Naive thymus-derived CD4-positive, alpha-beta T cell (primary cell): ENCODE data around the gene FPR2. TPM values are rescaled to one million over a fixed set of nuclear protein-coding genes. Genes with fewer than 3 reads are reported as not detected.
"Not testable (repeated sequence)": the region's sequence is repeated elsewhere in the genome, so short reads cannot be mapped to it uniquely, and the experiment has no call there.

Source experiments
- ATAC-seq: fragments of 150-1000 bp; cut with Tn5 transposase; 2 replicates; pipeline ENCODE4 v1.10.0; 2021; ENCODE audit warnings: mild to moderate bottlenecking, moderate library complexity
- CTCF ChIA-PET: fragments of 350-600 bp; sonication (Branson Sonifier 250); formaldehyde crosslinking; loops from one replicate; lab custom pipeline; 2021; ENCODE audit warnings: antibody characterized with exemption; lab: Charles Lee
- POLR2A ChIA-PET: fragments of 350-600 bp; sonication (Branson Sonifier 250); formaldehyde crosslinking; loops from one replicate; lab custom pipeline; 2021; ENCODE audit warnings: antibody characterized with exemption, inconsistent platforms; lab: Charles Lee
- DNase-seq, 9 donors: peaks; one replicate each; pipeline versions ENCODE4 v3.0.0 to v3.0.0-alpha.2; 2020 to 2022; ENCODE audit warnings: mixed read lengths in 1 of 9
- H3K27ac ChIP-seq: one replicate; pipeline ENCODE4 v1.7.0; 2013; ENCODE audit warnings: mild to moderate bottlenecking, low read depth, low read length, moderate library complexity
- H3K27me3 ChIP-seq, 2 donors: one replicate each; pipeline ENCODE4 v1.7.0; 2013; ENCODE audit warnings: low read length in 2 of 2, mild to moderate bottlenecking in 2 of 2, moderate library complexity in 2 of 2; ENCODE audit not compliant: control insufficient read depth in 2 of 2, insufficient read depth in 2 of 2
- H3K36me3 ChIP-seq, 3 experiments: 1 replicate in 2 of 3; 2 replicates in 1 of 3; pipeline ENCODE4 v1.7.0; 2013; ENCODE audit warnings: low read length in 3 of 3, mild to moderate bottlenecking in 3 of 3, moderate library complexity in 1 of 3; ENCODE audit not compliant: insufficient read depth in 3 of 3, control insufficient read depth in 2 of 3
- H3K4me1 ChIP-seq, 2 donors: one replicate each; pipeline ENCODE4 v1.7.0; 2013; ENCODE audit warnings: low read length in 2 of 2, mild to moderate bottlenecking in 2 of 2, moderate library complexity in 1 of 2; ENCODE audit not compliant: control insufficient read depth in 2 of 2, insufficient read depth in 2 of 2
- H3K4me3 ChIP-seq: 2 replicates; pipeline ENCODE4 v1.7.0; 2013; ENCODE audit warnings: mild to moderate bottlenecking, low read length
- H3K9me3 ChIP-seq, 3 experiments: 1 replicate in 2 of 3; 2 replicates in 1 of 3; pipeline ENCODE4 v1.7.0; 2013; ENCODE audit warnings: low read length in 3 of 3; ENCODE audit not compliant: control insufficient read depth in 2 of 3
- H3K27ac Mint-ChIP-seq, 9 donors: one replicate each; pipeline ENCODE4 v1.8.0; 2020 to 2022; ENCODE audit warnings: mixed read lengths in 9 of 9, mild to moderate bottlenecking in 8 of 9, moderate library complexity in 5 of 9, inconsistent platforms in 2 of 9
- H3K27me3 Mint-ChIP-seq, 5 donors: one replicate each; pipeline ENCODE4 v1.8.0; 2021 to 2022; ENCODE audit warnings: mixed read lengths in 5 of 5, mild to moderate bottlenecking in 1 of 5
- H3K36me3 Mint-ChIP-seq, 5 donors: one replicate each; pipeline ENCODE4 v1.8.0; 2020 to 2022; ENCODE audit warnings: mixed read lengths in 5 of 5, mild to moderate bottlenecking in 3 of 5, inconsistent platforms in 1 of 5
- H3K4me1 Mint-ChIP-seq, 7 donors: one replicate each; pipeline ENCODE4 v1.8.0; 2020 to 2022; ENCODE audit warnings: mixed read lengths in 7 of 7, mild to moderate bottlenecking in 3 of 7, inconsistent platforms in 1 of 7
- H3K4me3 Mint-ChIP-seq, 10 donors: one replicate each; pipeline ENCODE4 v1.8.0; 2020 to 2022; ENCODE audit warnings: mild to moderate bottlenecking in 10 of 10, mixed read lengths in 10 of 10, moderate library complexity in 6 of 10, inconsistent platforms in 2 of 10
- H3K9me3 Mint-ChIP-seq, 11 donors: one replicate each; pipeline ENCODE4 v1.8.0; 2020 to 2022; ENCODE audit warnings: mixed read lengths in 11 of 11, mild to moderate bottlenecking in 4 of 11, inconsistent platforms in 1 of 11, moderate library complexity in 1 of 11
- intact Hi-C, 2 donors: fragments of 100-400 bp; cut with micrococcal nuclease; formaldehyde crosslinking; loops; one replicate each; pipeline ENCODE4 v1.15.1; 2023
- polyA plus RNA-seq, 2 donors: library from polyadenylated mRNA; unstranded; fragments of 300-500 nt; fragmentation: Illumina TruSeq; gene quantifications; one replicate each; pipeline ENCODE4 v1.2.3, GENCODE V29; 2021
- total RNA-seq, 6 experiments: library from RNA in 5 of 6; stranded (reverse) in 5 of 6; gene quantifications; 1 replicate in 5 of 6; 2 replicates in 1 of 6; pipeline ENCODE4 v1.2.3 and lab custom pipeline; 2021 to 2026

FPR2 gene
- total and polyA plus RNA-seq, 7 experiments from 2014 or later, result 0.16 to 7.9 TPM; not detected in 5

DNA sequence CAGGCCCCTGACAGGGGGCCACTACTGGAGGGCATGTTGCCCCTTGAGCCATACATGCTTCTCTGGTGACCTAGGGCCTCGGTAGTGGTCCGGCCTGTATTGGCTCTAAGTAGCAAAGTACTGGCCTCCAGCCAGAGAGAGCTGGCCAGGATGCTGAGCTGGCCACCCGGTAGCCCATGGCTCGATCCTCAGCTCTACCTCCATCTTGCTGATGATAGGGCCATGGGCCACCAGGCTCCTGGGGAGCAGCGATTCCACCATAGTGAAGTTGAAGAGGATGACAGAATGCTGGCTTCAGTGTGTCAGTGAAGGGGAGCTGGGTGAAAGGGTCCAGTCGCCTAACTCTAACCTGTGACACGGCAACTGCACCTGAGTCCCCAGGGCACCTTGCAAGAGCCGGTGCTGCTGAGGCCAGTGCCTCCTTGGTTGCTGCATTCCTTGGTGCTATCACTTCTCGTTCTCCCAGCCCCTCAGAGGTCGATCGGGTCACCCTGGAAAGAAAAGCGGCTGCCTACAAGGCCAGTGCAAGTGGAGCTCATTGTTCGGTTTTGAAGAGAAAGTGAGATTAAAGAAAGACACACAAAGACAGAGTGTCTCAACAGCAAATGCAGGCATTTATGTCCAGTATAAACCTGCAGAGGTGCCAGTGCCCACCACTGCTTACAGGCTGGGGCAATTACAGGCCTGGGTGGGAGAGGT, 38.9 kb downstream of the FPR2 start:
- H3K9me3 ChIP-seq, result no peaks in the 10 kb centered on the region
- intact Hi-C loops, result no loop called here
- Mint-ChIP-seq H3K4me3 (no peak overlapping the region), H3K27ac (no peak overlapping the region), H3K4me1 (peaks cover 0 to 3% (median 0%) of the 10 kb centered on the region in 7 donors), H3K36me3 (peaks cover 0 to 16% (median 4%) of the 10 kb centered on the region in 5 donors), H3K9me3 (peaks cover 9 to 68% (median 14%) of the 10 kb centered on the region in 11 donors), H3K27me3 (peaks cover 0 to 41% (median 30%) of the 10 kb centered on the region in 5 donors)
- ATAC-seq (no peak), DNase-seq (no peak)
- ChIA-PET POLR2A (no interaction called here), CTCF (no interaction called here)
- no peaks in the 10 kb centered on the region for H3K36me3 ChIP-seq
- no peaks in the 10 kb centered on the region for H3K27me3 ChIP-seq
- H3K4me1 ChIP-seq, result no peaks in the 10 kb centered on the region
- H3K4me3 ChIP-seq, result no peak overlapping the region
- H3K27ac ChIP-seq, result no peak overlapping the region

DNA sequence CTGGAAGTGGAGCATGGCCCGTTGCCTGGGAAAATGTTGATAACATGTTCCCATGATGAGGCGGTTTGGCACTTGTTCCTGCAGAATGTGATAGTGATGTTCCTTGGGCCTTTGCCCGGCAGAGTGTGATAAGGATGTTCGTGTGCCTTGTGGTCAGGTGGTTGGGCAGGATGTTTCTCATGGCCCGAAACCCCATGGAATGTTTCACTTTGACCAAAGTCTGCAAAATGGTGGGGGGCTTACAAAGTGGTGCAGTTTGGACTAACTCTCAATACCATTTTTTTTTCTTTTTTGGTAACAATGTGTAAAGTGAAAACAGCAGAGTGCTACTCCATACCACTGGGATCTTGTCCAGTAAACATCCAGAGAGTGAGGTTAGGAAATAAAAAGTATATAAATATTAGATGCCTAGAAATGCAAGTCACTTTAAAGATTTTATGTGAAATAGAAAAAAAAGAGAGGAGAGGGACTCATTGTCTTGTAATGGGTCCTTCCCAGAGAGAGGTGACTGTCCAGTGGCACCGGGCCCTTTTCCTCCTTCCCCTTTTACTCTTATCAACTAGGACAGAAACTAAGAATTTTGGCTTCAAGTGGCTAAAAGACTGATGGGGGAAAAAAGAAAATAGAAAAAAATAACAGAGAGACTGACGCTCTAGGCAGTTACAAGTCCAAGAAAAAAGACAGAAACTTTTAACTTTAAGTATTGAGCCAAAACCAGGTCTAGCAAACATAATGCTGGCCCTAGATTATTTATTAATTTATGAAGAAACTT, 39.7 kb downstream of the FPR2 start:
- ChIA-PET CTCF (no interaction called here), POLR2A (no interaction called here)
- ATAC-seq (no peak), DNase-seq (no peak)
- H3K9me3 ChIP-seq, result no peaks in the 10 kb centered on the region
- Mint-ChIP-seq H3K27me3 (peaks cover 0 to 41% (median 29%) of the 10 kb centered on the region in 5 donors), H3K9me3 (peaks cover 9 to 68% (median 15%) of the 10 kb centered on the region in 11 donors), H3K36me3 (peaks cover 0 to 16% (median 4%) of the 10 kb centered on the region in 5 donors), H3K4me1 (peaks cover 0 to 3% (median 0%) of the 10 kb centered on the region in 7 donors), H3K4me3 (no peak overlapping the region), H3K27ac (no peak overlapping the region)
- H3K27me3 ChIP-seq, result no peaks in the 10 kb centered on the region
- H3K27ac ChIP-seq, result no peak overlapping the region
- intact Hi-C loops, result no loop called here
- no peaks in the 10 kb centered on the region for H3K4me1 ChIP-seq
- no peaks in the 10 kb centered on the region for H3K36me3 ChIP-seq
- no peak overlapping the region for H3K4me3 ChIP-seq

DNA sequence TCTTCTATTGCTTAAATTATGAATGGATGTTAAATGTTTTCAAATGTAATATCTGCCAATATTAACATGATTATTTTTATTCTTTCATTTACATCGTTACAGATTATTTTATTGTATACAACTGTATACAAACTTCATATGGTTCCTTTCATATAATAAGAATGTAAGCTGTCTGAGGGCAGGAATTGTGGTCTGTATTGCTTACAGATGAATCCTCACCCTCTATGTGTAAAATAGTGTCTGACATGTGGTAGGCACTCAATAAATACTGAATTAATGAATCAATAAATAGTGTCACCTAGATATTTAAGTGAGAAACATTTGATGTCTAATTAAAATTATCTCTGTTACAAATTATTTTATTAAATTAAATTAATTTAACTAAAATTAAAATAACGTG, 41.8 kb downstream of the FPR2 start:
- H3K4me3 Mint-ChIP-seq, result no peak overlapping the region

DNA sequence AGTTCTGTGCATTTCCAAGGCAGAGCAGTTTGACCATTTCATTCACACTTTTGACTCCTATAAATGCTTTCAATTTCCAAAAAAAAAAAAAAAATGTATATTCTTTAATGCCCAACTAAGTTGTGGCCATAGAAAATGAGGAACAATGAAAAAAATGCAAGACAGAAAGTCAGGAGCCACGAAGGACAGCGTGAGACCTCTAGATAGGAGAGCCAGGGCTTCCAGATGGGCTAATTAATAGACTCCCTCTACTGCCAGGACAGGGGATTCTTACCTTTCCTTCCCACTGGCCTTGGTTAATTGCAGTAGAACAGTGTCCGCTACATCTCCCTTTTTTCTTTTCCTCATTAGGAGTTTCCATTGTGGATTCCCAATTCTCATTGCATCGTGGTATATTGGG, 42.5 kb downstream of the FPR2 start:
- no peak for ATAC-seq
- DNase-seq, result no peak
- Mint-ChIP-seq H3K4me3 (peak overlapping the region in 1 of 10 donors; percentile 13), H3K27ac (no peak overlapping the region), H3K27me3 (peaks cover 0 to 26% (median 9%) of the 10 kb centered on the region in 5 donors), H3K4me1 (peaks cover 0 to 7% (median 0%) of the 10 kb centered on the region in 7 donors), H3K9me3 (peaks cover under 1 to 64% (median 22%) of the 10 kb centered on the region in 11 donors), H3K36me3 (peaks cover 0 to 5% (median 0%) of the 10 kb centered on the region in 5 donors)
- Histone ChIP-seq H3K9me3 (no peaks in the 10 kb centered on the region), H3K4me3 (no peak overlapping the region), H3K27me3 (no peaks in the 10 kb centered on the region), H3K4me1 (no peaks in the 10 kb centered on the region), H3K36me3 (no peaks in the 10 kb centered on the region), H3K27ac (no peak overlapping the region)
- CTCF ChIA-PET, result no interaction called here
- intact Hi-C loops, result no loop called here
- POLR2A ChIA-PET, result no interaction called here

More for the DNA sequence above, 41.8 kb downstream of the FPR2 start:
- Mint-ChIP-seq H3K27ac (no peak overlapping the region), H3K36me3 (peaks cover 0 to 8% (median 4%) of the 10 kb centered on the region in 5 donors), H3K27me3 (peaks cover 0 to 30% (median 15%) of the 10 kb centered on the region in 5 donors), H3K4me1 (peaks cover 0 to 7% (median 0%) of the 10 kb centered on the region in 7 donors), H3K9me3 (peaks cover 6 to 67% (median 22%) of the 10 kb centered on the region in 11 donors)
- Histone ChIP-seq H3K9me3 (no peaks in the 10 kb centered on the region), H3K27me3 (no peaks in the 10 kb centered on the region), H3K36me3 (no peaks in the 10 kb centered on the region), H3K4me3 (no peak overlapping the region), H3K27ac (no peak overlapping the region), H3K4me1 (no peaks in the 10 kb centered on the region)
- DNase-seq, result no peak
- intact Hi-C loops, result no loop called here
- ChIA-PET POLR2A (no interaction called here), CTCF (no interaction called here)
- ATAC-seq, result no peak

DNA sequence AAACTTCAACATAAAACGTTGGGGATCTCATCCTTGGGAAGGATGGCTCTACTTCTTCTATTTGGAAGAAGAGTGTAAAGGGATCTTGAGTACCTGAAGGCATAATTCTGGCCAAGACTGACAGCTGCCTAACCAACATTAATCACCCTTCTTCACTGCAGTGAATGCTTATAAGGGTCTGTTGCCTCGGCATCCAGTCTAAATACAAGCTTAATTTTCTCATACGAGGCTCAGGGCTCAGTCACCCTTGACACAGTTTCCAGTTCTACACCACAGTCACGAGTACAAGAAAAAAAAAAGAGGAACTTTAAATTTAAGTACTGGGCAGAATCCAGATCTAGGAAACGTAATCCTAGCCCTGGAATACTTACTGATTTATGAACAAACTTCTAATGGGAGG, 43.0 kb downstream of the FPR2 start:
- H3K27me3 ChIP-seq, result no peaks in the 10 kb centered on the region
- Mint-ChIP-seq H3K27me3 (peaks cover 0 to 26% (median 8%) of the 10 kb centered on the region in 5 donors), H3K4me1 (peaks cover 0 to 7% (median 0%) of the 10 kb centered on the region in 7 donors), H3K4me3 (no peak overlapping the region), H3K9me3 (peaks cover 0 to 66% (median 23%) of the 10 kb centered on the region in 11 donors), H3K36me3 (peaks cover 0 to 5% (median 0%) of the 10 kb centered on the region in 5 donors), H3K27ac (no peak overlapping the region)
- H3K9me3 ChIP-seq, result no peaks in the 10 kb centered on the region
- H3K36me3 ChIP-seq, result no peaks in the 10 kb centered on the region
- ChIA-PET CTCF (no interaction called here), POLR2A (no interaction called here)
- no peak overlapping the region for H3K4me3 ChIP-seq
- H3K27ac ChIP-seq, result no peak overlapping the region
- no peaks in the 10 kb centered on the region for H3K4me1 ChIP-seq
- intact Hi-C loops, result no loop called here
- ATAC-seq (peak; percentile 54), DNase-seq (no peak)

DNA sequence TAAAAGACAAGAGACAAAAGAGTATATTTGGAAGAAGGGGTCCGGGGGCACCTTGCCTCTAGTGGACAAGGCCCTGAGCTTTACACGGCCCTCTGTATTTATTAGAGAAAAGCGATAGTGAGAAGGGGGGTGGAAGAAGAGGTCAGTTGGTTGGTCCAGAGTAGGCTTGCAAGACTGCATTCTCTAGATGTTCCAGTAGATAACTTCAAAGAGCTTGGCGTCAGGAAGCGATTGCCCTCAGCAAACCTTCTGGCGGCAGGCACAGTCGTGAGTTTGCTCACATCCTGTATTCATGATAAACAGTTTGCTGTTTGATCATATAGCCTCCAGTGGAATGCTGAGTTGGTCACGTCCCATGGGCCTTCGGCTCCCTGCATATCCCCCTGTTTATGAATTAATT, 43.8 kb downstream of the FPR2 start:
- ATAC-seq, H3K4me1 ChIP-seq, POLR2A ChIA-PET, DNase-seq, CTCF ChIA-PET, H3K4me1 Mint-ChIP-seq, H3K4me3 Mint-ChIP-seq, H3K4me3 ChIP-seq, H3K27ac Mint-ChIP-seq, H3K27ac ChIP-seq, intact Hi-C loops, H3K9me3 ChIP-seq, H3K27me3 ChIP-seq, H3K36me3 ChIP-seq, H3K36me3 Mint-ChIP-seq: not testable (repeated sequence)
- peaks cover 0 to 20% (median 6%) of the 10 kb centered on the region in 5 donors for H3K27me3 Mint-ChIP-seq
- peaks cover 0 to 67% (median 19%) of the 10 kb centered on the region in 11 donors for H3K9me3 Mint-ChIP-seq
